Purkinje cell (primary cell): ENCODE measurements around the gene LAMTOR5. TPM values are rescaled to one million over a fixed set of nuclear protein-coding genes. Genes with fewer than 3 reads are reported as not detected.

ENCODE experiments used
- polyA plus RNA-seq: library from polyadenylated mRNA; unstranded; fragments of >200 nt; fragmentation: Nextera tagmentation; gene quantifications from 2 replicates; pipeline ENCODE4 v1.2.1, GENCODE V29; 2014

The LAMTOR5 gene
- polyA plus RNA-seq, result 818 and 849 TPM in 2 replicates

GRCh38 chr1:110407260-110408210 is at the start of gene LAMTOR5:
Gene LAMTOR5 (minus strand): TSS chr1:110407694. CDS start chr1:110407620, 74 bp downstream.

GRCh38 chr1:110450929-110451328 is 43.4 kb upstream of the LAMTOR5 start, which contains the start of gene PROK1:
Gene PROK1 (plus strand): TSS chr1:110451149. CDS start chr1:110451217, 68 bp downstream.

GRCh38 chr1:110390692-110391245 is 16.7 kb downstream of the LAMTOR5 start, which contains the start of gene SLC16A4:
Gene SLC16A4 (minus strand): TSS chr1:110391026. CDS start chr1:110389323, 1,703 bp downstream.

Other genes with a start within 250 kb of the LAMTOR5 start
- gene KCNC4, start 197.4 kb downstream of the LAMTOR5 start, polyA plus RNA-seq, result 0.03 and 1.9 TPM in 2 replicates
- gene RBM15, start 68.3 kb downstream of the LAMTOR5 start, polyA plus RNA-seq, result 2.2 and 3.8 TPM in 2 replicates
- 1.3 TPM in 1 of 2 replicates, not detected in the other for gene SLC16A4, start 16.7 kb downstream of the LAMTOR5 start, polyA plus RNA-seq
- not detected in 2 replicates for gene PROK1, start 43.5 kb upstream of the LAMTOR5 start, polyA plus RNA-seq
- not detected in 2 replicates for gene KCNA10, start 111.5 kb upstream of the LAMTOR5 start, polyA plus RNA-seq
- 55.5 and 87.7 TPM in 2 replicates for gene KCNA2, start 198.7 kb upstream of the LAMTOR5 start, polyA plus RNA-seq